HepG2 (cell line): ENCODE results near the gene SLC13A5. TPM values are rescaled to one million over a fixed set of nuclear protein-coding genes. Genes with fewer than 3 reads are reported as not detected.

Experiments used
- CAMTA2 ChIP-seq: sonication (generic); formaldehyde crosslinking; IDR thresholded peaks from 2 replicates; pipeline ENCODE4 v1.4.0; 2020; ENCODE audit warnings: mild to moderate bottlenecking, missing genetic modification reagents, borderline replicate concordance
- CCDC6 ChIP-seq: sonication (generic); formaldehyde crosslinking; IDR thresholded peaks from 2 replicates; pipeline ENCODE4 v1.8.1; 2022; ENCODE audit warnings: mild to moderate bottlenecking, missing genetic modification reagents, moderate library complexity
- HES4 ChIP-seq: sonication (generic); formaldehyde crosslinking; IDR thresholded peaks from 2 replicates; pipeline ENCODE4 v1.9.0; 2021; ENCODE audit warnings: mild to moderate bottlenecking, missing genetic modification reagents, borderline replicate concordance
- POLR2AphosphoS5 ChIP-seq: IDR thresholded peaks from 2 replicates; pipeline ENCODE4 v1.6.1; 2012; ENCODE audit warnings: low read depth, low read length
- SMAD1 ChIP-seq: sonication (generic); formaldehyde crosslinking; IDR thresholded peaks from 2 replicates; pipeline ENCODE4 v1.4.0; 2020; ENCODE audit warnings: missing genetic modification reagents, low read depth, mild to moderate bottlenecking, borderline replicate concordance
- ZFP62 ChIP-seq: sonication (generic); formaldehyde crosslinking; IDR thresholded peaks from 2 replicates; pipeline ENCODE4 v1.4.0; 2020; ENCODE audit warnings: missing genetic modification reagents
- ZNF263 ChIP-seq: sonication (generic); formaldehyde crosslinking; IDR thresholded peaks from 2 replicates; pipeline ENCODE4 v1.4.0; 2020; ENCODE audit warnings: missing genetic modification reagents
- ZNF660 ChIP-seq: sonication (generic); formaldehyde crosslinking; IDR thresholded peaks from 2 replicates; pipeline ENCODE4 v1.5.1; 2020; ENCODE audit warnings: mild to moderate bottlenecking, low read depth, missing genetic modification reagents, borderline replicate concordance
- polyA plus RNA-seq, 8 experiments: library from polyadenylated mRNA; depleted of rRNA in 3 of 8; stranded (reverse) in 7 of 8; unstranded in 1 of 8; fragments of >200 nt; fragmentation: Illumina TruSeq in 4 of 8; extraction: Trizol in 4 of 8; gene quantifications; 2 replicates each; pipeline versions ENCODE4 v1.2.1 to v1.2.3, GENCODE V29; 2011 to 2016; ENCODE audit warnings: low read depth in 4 of 8, missing spikeins in 1 of 8, mixed read lengths in 1 of 8; ENCODE audit not compliant: insufficient read depth in 1 of 8
- total RNA-seq, 5 experiments: library from RNA; depleted of rRNA; stranded (reverse); fragments of >200 nt; fragmentation: Illumina TruSeq; extraction: Trizol; gene quantifications; 2 replicates each; pipeline ENCODE4 v1.2.3, GENCODE V29; 2016; ENCODE audit warnings: low read depth in 1 of 5
- TF ChIP-seq, protein P1 (sequence below): sonication (generic); formaldehyde crosslinking; IDR thresholded peaks from 2 replicates; pipeline ENCODE4 v1.4.0; 2020; ENCODE audit warnings: missing genetic modification reagents, borderline replicate concordance
- TF ChIP-seq, protein P2 (sequence below): sonication (generic); formaldehyde crosslinking; IDR thresholded peaks from 2 replicates; pipeline ENCODE4 v1.8.0; 2022; ENCODE audit warnings: missing genetic modification reagents, mild to moderate bottlenecking, moderate library complexity, borderline replicate concordance
- TF ChIP-seq, protein P3 (sequence below): sonication (generic); formaldehyde crosslinking; IDR thresholded peaks from 2 replicates; pipeline ENCODE4 v1.5.1; 2020; ENCODE audit warnings: missing genetic modification reagents, mild to moderate bottlenecking, borderline replicate concordance
- TF ChIP-seq, protein P4 (sequence below), 2 experiments: fragments of 450-650 bp in 1 of 2; sonication (generic) in 1 of 2; formaldehyde crosslinking in 1 of 2; IDR thresholded peaks; 2 replicates each; pipeline versions ENCODE4 v1.6.1 to v1.8.0; 2016 to 2022; ENCODE audit warnings: antibody characterized with exemption in 1 of 2, mild to moderate bottlenecking in 1 of 2, missing genetic modification reagents in 1 of 2

Gene SLC13A5
- total and polyA plus RNA-seq, 2 of the 13 experiments (the other 11 are each of a cell fraction or from before 2014, with no cell fraction given), result 42.8 to 310 TPM

DNA sequence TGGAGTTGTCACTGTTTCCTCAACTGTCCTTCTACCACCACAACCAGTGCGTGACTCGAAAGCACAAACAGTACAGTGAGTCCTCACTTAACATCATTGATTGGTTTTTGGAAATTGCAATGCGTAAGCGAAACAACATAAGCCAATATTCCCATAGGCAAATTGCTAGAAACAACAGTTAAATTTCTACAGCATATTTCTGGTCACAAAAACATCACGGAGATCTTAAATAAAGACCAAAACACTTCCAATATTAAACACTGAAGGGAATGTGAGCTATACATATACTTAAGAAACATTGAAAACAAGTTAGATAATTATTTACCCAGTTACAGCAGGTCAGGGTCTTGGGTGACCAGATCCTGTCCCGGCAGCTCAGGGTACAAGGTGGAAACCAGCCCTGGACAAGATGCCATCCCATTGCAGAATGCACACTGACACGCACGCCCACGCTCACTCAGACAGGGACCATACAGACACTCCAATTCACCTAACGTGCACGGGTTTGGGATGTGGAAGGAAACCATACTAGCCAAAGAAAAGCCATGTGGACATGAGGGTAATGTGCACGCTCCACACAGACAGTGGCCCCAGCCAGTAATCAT, 4.7 kb downstream of the SLC13A5 start (continued):
- TF ChIP-seq, protein P1, sequence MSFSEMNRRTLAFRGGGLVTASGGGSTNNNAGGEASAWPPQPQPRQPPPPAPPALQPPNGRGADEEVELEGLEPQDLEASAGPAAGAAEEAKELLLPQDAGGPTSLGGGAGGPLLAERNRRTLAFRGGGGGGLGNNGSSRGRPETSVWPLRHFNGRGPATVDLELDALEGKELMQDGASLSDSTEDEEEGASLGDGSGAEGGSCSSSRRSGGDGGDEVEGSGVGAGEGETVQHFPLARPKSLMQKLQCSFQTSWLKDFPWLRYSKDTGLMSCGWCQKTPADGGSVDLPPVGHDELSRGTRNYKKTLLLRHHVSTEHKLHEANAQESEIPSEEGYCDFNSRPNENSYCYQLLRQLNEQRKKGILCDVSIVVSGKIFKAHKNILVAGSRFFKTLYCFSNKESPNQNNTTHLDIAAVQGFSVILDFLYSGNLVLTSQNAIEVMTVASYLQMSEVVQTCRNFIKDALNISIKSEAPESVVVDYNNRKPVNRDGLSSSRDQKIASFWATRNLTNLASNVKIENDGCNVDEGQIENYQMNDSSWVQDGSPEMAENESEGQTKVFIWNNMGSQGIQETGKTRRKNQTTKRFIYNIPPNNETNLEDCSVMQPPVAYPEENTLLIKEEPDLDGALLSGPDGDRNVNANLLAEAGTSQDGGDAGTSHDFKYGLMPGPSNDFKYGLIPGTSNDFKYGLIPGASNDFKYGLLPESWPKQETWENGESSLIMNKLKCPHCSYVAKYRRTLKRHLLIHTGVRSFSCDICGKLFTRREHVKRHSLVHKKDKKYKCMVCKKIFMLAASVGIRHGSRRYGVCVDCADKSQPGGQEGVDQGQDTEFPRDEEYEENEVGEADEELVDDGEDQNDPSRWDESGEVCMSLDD (CRISPR knock-in tag), result no peak
- TF ChIP-seq, protein P2, sequence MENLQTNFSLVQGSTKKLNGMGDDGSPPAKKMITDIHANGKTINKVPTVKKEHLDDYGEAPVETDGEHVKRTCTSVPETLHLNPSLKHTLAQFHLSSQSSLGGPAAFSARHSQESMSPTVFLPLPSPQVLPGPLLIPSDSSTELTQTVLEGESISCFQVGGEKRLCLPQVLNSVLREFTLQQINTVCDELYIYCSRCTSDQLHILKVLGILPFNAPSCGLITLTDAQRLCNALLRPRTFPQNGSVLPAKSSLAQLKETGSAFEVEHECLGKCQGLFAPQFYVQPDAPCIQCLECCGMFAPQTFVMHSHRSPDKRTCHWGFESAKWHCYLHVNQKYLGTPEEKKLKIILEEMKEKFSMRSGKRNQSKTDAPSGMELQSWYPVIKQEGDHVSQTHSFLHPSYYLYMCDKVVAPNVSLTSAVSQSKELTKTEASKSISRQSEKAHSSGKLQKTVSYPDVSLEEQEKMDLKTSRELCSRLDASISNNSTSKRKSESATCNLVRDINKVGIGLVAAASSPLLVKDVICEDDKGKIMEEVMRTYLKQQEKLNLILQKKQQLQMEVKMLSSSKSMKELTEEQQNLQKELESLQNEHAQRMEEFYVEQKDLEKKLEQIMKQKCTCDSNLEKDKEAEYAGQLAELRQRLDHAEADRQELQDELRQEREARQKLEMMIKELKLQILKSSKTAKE, result no peak
- TF ChIP-seq POLR2AphosphoS5, result peak; percentile 51
- no peak for TF ChIP-seq ZNF263 (CRISPR knock-in tag)
- TF ChIP-seq, protein P3, sequence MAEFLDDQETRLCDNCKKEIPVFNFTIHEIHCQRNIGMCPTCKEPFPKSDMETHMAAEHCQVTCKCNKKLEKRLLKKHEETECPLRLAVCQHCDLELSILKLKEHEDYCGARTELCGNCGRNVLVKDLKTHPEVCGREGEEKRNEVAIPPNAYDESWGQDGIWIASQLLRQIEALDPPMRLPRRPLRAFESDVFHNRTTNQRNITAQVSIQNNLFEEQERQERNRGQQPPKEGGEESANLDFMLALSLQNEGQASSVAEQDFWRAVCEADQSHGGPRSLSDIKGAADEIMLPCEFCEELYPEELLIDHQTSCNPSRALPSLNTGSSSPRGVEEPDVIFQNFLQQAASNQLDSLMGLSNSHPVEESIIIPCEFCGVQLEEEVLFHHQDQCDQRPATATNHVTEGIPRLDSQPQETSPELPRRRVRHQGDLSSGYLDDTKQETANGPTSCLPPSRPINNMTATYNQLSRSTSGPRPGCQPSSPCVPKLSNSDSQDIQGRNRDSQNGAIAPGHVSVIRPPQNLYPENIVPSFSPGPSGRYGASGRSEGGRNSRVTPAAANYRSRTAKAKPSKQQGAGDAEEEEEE (CRISPR knock-in tag), result no peak
- no peak; the same call in 1 of the 2 replicates for TF ChIP-seq CAMTA2 (CRISPR knock-in tag)
- no peak for TF ChIP-seq ZNF660
- no peak for TF ChIP-seq HES4 (CRISPR knock-in tag)
- no peak for TF ChIP-seq SMAD1 (CRISPR knock-in tag)
- no peak for TF ChIP-seq ZFP62 (CRISPR knock-in tag)
- TF ChIP-seq, protein P4, sequence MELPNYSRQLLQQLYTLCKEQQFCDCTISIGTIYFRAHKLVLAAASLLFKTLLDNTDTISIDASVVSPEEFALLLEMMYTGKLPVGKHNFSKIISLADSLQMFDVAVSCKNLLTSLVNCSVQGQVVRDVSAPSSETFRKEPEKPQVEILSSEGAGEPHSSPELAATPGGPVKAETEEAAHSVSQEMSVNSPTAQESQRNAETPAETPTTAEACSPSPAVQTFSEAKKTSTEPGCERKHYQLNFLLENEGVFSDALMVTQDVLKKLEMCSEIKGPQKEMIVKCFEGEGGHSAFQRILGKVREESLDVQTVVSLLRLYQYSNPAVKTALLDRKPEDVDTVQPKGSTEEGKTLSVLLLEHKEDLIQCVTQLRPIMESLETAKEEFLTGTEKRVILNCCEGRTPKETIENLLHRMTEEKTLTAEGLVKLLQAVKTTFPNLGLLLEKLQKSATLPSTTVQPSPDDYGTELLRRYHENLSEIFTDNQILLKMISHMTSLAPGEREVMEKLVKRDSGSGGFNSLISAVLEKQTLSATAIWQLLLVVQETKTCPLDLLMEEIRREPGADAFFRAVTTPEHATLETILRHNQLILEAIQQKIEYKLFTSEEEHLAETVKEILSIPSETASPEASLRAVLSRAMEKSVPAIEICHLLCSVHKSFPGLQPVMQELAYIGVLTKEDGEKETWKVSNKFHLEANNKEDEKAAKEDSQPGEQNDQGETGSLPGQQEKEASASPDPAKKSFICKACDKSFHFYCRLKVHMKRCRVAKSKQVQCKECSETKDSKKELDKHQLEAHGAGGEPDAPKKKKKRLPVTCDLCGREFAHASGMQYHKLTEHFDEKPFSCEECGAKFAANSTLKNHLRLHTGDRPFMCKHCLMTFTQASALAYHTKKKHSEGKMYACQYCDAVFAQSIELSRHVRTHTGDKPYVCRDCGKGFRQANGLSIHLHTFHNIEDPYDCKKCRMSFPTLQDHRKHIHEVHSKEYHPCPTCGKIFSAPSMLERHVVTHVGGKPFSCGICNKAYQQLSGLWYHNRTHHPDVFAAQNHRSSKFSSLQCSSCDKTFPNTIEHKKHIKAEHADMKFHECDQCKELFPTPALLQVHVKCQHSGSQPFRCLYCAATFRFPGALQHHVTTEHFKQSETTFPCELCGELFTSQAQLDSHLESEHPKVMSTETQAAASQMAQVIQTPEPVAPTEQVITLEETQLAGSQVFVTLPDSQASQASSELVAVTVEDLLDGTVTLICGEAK (IDR thresholded peaks at IDR 0.05), result no peak
- TF ChIP-seq, protein P4 (CRISPR knock-in tag; IDR thresholded peaks at IDR 0.05), result no peak
- no peak for TF ChIP-seq CCDC6 (CRISPR knock-in tag)
